CD4-positive, alpha-beta T cell treated with Interleukin-12 subunit alpha and Interleukin-12 subunit beta, for 1 hour (primary cell): ENCODE measurements around the gene PAPPA.

Experiments used
- DNase-seq: peaks from one replicate; pipeline ENCODE4 v3.0.0-alpha.2; 2020

PAPPA gene

DNA sequence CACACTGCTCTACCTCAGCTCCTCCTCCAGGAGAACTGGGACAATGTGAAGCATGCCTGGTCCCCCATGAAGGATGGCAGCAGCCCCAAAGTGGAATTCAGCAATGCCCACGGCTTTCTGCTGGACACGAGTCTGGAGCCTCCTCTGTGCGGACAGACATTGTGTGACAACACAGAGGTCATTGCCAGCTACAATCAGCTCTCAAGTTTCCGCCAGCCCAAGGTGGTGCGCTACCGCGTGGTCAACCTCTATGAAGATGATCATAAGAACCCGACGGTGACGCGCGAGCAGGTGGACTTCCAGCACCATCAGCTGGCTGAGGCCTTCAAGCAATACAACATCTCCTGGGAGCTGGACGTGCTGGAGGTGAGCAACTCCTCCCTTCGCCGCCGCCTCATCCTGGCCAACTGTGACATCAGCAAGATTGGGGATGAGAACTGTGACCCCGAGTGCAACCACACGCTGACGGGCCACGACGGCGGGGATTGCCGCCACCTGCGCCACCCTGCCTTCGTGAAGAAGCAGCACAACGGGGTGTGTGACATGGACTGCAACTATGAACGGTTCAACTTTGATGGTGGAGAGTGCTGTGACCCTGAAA lies 34.1 kb downstream of the PAPPA start:
- DNase-seq, result no peak

DNA sequence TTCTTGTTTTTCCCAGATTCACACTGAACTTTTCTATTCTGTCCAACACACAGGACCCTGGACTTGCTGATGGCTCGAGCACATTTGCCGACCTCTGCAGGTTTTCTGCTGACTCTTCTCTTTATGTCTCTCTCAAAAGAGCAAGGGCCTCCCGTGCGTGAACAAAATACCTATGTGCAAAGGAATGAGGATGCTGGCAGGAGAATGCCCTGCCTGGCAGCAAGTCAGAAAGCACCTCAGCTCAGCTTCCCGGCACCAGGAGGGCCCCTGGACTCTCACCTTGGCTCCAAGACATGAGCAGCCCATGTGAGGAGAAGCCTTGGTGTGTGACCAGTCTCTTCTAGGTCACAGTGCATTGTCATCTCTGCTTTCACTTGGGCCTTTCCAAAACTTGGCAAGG lies 36.1 kb downstream of the PAPPA start:
- DNase-seq, result no peak

DNA sequence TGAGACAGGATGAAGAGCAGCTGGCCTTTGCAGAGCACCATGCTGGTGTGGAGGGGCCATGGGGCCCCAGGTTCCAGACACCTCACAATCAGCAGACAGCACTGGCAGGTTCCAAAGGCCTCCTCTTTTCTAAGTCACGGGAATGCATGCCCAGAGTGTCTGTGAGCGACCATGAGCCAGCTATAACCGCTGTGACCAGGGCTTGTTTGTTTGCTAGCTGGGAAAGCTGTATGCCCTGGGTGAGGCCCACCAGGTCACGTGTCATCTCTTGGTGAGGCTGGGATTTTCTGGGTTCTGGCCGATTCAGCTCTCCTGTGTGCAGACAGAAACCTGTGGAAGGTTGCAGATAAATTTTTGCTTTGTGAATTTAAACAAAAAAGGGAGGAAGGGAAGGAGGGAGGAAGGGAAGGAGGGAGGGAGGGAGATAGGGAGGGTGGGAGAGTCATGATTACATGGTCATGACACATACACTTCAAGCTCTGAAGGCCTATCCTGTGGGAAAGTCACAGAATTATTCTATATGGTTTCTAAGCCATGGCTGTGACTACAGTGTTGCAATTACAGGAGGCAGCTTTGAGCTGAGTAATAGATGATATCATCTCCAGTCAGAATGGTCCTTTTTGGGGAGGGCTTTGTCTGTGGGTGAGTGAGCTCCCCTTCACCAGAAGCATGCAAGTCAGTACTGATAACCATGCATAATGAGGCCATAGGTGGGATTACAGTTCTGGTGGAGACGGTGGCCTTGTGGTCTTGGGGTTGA lies 37.2 kb downstream of the PAPPA start:
- DNase-seq, result no peak

DNA sequence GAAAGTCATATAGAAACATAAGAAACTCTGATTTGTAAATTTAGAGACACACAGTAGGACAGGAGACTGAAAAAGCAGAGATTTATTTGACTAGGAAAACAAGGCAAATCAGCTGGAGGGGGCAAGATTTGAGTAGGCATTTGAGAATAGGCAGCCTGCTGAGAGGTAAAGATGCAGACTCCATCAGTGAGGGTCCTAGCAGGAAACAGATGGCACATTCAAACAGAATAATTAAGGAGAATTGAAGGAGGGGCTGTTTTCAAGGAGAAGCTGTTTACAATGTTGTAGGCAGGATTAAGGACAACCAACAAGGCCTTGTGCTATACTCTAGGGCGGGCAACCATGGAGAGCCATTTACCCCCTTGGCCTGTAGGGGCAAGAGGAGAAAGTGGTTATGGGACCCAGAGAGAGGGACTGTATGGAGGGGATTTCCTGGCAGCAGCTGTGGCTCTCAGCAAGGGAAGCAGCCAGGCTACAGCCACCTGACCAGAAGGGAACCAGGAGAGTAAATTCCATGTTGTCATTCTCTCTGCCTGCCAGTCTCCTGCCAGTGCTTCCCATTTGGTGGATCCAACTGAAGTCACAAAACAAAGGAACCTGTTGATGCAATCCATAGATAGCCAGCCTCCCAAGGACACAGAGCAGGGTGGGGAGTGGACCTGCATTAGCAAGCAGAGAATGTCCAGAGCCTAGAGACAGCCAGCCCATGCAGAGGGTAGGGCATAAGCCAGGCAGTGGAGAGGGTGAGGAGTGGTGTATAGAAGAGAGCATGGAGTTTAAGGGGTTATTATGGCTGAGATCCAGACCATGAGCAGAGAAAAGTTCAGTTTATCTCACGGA lies 38.2 kb downstream of the PAPPA start:
- DNase-seq, result no peak

DNA sequence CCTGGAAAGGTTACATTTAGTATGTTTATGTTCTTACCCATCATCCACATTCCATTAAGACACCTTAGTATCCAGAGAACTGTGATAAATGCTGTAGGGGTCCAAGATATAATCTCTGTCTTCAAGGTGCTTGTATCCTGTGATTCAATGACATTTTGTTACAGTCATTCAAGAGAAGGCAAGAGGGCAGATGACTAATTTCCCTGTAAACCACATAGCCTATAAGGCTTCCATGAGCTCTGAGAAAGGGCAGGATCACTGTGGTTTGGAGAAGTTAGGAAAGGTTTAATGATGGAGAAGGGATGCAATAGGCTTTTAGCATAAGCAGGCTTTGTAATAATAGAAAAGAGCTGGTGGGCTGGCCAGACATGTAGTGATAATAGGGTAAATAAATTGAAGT lies 40.0 kb downstream of the PAPPA start:
- DNase-seq, result no peak

DNA sequence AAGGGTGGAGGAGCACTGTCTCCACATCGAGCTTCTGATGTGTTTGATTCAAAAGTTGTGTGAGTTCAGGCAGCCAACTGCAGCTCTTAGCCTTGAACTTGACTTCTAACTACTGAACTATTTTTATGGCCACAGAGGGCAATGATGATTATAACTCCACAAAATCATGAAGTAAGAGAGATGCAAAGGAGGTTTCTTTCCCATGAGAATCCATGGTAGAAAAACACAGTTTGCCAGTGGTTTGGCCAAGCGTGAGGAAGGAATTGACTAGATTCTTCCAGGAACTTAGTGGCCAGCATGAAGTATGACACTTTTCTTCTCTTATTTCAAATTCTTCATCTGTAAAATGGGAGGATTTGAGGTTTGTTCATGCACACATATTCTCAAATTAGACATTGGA lies 43.2 kb downstream of the PAPPA start:
- no peak for DNase-seq

DNA sequence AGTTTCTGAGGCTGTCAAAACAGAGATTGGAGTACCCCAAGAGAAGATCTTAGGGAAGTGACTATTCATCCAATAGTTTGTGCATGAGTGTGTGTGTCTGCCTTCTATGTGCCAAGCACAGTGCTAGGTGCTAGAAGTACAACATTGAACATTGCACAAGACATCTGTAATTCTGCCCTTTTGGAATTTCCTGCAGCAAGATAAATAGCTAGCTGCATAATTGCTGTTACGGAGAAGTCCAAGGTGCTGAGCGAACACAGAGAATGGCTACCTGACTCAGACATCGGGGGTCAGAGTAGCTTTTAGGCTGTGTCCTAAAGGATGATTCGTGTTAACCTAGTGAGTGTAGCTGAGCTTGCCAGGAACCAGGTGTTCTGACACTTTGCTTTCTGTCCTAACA lies 44.8 kb downstream of the PAPPA start:
- DNase-seq, result no peak

DNA sequence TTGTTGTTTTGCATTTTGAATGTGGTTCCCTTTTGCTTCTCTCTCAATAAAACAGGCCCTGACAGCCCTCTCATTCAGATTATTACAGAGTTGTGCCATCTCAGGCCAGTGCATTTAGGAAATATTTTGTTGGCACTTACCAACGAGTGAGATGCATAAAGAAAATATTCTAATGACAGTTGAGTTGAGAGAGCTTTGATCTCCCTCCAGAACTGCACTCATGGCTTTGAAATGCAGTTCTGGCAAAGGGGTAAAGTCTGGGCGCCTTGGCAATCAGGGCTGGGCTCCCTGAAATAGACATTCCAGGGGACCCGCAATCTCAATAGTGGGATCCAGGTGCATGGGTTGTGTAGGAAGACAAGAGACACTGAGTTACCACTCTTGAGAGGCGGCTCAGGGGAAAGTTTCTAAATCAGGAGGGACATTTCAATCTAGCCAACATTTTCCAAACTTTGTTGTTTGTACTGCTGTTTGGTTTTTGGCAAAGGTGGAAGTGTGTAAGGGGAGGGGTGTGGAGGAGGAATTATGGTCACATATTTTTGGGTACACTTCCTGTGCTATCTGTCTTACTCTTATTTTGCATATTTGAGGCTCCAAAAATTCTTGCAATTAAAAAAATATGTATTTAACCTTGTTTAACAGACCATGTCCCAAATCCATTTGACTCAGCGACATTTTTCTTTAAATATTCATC lies 48.8 kb downstream of the PAPPA start:
- DNase-seq, result no peak

DNA sequence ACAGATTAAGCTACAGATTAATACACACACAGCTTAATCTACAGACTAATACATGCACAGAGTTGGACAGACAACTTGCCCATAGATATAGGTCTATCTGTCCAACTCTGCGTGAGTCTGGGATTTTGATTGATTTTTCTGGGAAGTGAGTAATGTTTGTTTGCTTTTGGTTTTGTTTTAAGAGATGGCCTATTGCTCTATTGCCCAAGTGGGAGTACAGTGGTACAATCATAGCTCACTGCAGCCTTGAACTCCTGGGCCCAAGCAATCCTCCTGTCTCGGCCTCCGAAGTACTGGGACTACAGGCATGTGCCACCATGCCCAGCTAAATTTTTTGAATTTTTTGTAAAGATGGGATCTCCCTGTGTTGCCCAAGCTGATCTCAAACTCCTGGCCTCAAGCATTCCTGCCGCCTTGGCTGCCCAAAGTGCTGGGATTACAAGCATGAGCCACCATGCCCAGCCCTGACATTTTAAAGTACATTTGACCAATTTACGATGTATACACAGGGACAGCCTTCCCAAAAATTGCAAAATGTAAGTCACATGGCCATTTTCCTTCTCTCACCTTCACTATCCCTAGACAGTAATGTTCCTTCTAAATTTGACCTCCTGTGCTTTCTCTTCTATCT lies 50.8 kb downstream of the PAPPA start:
- no peak for DNase-seq

DNA sequence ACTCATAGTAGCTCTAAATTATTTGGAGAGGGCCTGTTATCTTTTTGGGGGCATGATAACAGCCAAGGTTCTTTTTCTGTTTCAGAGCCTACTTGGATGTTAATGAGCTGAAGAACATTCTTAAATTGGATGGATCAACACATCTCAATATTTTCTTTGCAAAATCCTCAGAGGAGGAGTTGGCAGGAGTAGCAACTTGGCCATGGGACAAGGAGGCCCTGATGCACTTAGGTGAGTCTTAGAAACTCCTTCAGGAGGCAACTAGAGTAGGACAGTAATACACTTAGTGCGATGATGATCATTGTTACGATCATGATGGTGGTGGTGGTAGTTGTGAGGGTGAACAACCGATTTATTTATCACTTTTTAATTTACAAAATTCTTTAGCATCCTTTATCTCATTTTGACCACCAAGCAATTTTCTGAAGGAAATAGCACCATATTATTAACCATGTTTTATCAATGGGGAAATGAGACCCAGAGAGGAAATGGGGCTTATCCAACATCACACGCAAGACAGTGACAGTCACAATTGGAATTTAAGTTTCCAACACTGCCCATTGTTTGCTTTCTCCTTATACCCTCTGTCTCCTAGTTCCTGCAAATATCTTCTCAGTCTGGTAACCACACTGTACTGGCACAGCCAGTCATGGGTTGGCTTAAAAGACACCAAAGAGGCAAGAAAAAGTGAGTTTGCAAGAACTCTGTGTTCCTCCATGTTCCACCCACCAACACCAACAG lies 54.0 kb downstream of the PAPPA start:
- DNase-seq, result no peak

DNA sequence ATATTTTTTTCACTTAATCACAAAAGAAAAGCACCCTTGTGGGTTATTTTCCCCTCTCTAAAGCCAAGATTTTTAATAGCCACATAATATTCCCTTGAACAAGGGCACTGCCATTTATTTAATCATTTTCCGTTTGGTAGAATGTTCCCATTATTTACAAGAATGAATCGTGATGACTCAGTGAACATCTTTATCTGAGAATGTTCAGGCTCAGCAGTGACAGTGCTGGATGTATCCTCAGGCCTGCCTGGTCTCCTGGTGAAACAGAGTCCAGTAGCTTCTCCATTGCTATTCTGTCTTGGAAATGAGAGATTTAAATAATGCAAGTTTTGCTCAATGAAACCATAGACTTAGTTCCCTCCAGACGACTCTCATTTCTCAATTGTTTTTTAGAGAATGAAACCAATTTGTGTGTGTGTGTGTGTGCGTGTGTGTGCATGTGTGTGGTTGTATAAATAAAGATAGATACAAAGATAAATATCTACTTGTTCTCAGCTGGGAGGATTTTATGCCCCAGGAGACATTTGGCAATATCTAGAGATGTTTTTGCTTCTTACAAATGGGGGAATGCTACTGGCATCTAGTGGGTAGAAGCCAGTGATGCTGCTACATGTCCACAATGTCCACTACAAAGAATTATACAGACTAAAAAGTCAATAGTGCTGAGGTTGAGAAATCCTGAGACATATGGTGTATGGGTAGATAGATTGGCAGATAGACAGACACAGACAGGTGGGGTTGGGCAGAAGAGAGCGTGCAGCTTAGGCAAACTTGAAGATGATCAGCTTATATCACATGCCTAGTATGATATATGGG lies 55.0 kb downstream of the PAPPA start:
- no peak for DNase-seq

DNA sequence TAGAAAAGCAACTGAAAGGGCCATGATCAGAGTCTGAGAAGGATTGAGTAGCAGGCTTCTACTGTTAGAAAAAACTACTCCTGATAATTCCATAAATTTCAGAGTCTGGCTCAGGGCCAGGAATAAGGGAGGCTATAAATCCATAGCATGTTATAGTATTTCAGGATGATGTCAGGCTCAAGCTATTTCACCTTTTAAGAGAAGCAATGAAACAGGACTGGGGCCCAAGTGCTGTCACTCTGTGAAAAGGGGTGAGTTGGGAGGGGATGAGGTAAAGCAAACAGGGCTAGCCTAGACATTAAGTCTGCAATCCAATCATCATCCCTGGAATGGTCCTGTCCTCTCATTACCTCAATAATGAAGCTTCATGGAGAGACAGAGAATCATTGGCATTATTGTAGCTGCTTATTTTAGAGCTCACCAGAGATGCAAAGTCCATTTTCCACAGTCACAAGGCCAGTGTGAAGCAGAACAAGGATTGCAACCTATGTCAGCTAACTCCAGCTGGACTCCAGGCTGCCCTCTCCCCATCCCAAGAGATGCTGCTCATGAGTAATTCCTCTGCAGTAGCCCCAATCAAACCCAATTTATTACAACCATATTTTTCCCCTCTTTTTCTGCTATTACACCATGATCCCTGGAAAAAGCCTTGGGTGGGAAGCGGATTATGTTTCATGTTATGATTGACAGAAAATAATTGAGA lies 56.0 kb downstream of the PAPPA start:
- DNase-seq, result no peak

DNA sequence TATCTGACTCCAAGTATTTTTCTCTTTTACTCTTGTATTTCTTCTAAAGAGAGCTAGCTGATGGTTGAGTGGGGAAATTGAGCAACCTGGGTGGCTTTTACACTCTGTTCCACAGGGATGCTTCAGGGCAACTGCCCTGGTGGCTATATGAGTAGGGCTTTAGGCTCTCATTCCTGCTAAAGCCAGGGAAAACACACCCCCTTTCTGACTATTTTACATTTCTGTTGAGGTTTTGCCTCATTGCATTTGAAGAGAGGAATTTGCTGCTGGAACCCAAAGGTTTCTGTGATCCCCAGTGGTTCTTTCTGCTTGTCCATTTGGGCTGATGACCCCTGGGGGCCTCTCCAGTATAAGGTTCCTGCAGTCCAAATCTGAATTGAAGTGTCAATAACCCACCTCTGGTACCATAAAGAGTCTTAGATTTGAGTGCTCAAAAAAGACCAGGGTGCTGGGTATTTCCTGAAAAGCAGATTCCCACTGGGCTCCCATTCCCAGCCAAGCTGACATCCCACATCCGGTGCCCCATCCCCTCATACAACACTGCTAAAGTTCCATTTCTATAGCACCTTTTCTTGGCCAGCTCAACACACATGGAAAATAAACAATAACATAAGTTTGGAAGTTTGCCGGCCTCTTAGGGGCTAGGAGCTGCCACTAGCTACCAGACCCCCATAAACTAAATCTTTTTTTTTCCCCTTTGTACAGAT lies 59.5 kb downstream of the PAPPA start:
- DNase-seq, result no peak

DNA sequence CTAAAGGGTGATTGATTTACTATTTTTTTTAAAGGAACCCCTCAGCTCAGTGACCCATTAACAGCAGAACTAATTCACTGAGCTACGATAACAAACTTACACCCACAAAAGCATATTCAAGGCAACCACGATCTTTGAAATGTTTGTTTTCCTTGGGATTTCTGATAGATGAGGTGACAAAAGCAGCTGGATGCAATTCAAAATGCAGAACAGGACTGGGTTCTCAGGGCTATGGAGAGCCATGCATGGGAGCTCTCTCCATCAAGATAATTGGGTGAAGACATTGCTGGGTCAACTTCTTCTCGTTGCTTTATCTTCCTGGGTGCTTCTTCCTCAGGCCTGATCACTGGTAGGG lies 60.1 kb downstream of the PAPPA start:
- DNase-seq, result no peak

DNA sequence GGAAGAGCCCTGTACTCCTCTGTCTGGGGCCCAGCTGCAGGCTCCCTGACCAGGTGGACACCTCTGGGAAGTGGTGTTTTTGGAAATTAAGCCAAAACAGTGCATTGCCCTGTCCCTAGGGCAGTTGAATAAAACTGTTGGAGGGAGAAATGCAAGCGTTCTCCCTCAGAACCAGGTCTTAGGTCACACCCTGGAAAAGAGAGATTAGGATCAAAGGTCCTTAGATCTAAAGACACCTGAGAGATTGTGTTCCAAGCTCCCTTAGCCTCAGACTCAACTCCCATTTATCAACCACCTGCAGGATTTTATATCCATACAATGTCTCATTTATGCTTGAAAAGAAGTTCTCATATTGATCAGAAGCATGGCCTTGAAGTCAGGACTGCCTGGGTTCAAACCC lies 64.8 kb downstream of the PAPPA start:
- DNase-seq, result no peak

DNA sequence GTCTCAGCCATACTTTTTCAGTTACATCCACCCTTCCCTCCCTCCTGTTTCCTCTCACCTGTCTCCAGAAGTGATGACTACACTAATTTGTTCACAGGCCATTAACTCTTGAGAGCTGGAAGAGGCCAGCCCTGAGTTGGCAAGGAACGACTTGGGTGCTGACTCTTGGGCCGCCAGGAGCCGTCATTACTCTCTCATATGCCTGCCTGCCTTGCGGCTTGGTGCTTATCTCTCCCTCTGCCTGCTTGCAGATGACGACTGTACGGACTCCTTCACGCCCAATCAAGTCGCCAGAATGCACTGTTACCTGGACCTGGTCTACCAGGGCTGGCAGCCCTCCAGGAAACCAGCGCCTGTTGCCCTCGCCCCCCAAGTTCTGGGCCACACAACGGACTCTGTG lies 66.1 kb downstream of the PAPPA start:
- DNase-seq, result no peak

DNA sequence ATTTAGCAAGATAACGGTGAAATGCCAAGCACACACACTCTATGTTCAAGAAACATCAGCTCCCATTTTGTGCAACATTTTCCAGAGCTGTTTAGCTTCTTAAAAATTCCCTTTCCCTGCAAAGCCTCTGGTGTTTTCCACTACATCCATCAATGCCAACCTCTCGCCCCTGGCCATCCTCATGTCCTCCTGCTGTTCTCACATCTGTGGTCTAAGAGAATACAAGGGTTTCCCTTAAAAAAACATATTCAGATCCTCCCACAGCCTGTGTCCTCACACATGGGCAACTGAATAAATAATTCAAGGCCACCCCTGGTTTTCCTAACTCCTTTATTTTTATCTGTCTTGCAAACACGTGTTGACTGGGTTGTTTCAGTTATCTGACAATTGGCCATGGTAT lies 70.3 kb downstream of the PAPPA start:
- DNase-seq, result no peak

DNA sequence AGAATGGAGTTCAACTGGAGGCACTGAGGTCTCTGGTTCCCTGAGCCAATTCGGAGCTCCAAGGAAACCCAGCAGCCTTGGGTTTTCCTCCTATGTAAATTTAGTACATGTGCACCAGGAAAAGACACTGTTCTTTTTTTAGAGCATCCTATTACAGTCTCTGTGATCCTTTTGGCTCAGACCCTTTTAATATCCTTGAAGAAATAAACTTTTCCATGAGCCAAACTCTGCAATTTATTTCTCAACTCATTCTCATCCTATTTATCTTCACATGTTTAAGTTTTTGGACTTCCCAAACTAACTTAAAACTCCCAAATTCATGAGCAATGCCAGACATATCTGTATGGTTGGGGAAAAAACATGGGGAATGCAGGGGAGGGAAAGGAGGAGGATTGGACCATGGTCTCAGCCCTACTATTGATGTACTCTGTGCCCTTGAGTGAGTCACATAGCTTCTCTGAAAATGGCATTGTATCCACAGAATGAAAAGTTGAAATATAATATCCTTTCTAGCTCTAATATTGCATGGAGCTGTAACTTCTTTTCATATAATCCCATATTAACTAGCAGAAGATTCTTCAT lies 76.6 kb downstream of the PAPPA start:
- no peak for DNase-seq

DNA sequence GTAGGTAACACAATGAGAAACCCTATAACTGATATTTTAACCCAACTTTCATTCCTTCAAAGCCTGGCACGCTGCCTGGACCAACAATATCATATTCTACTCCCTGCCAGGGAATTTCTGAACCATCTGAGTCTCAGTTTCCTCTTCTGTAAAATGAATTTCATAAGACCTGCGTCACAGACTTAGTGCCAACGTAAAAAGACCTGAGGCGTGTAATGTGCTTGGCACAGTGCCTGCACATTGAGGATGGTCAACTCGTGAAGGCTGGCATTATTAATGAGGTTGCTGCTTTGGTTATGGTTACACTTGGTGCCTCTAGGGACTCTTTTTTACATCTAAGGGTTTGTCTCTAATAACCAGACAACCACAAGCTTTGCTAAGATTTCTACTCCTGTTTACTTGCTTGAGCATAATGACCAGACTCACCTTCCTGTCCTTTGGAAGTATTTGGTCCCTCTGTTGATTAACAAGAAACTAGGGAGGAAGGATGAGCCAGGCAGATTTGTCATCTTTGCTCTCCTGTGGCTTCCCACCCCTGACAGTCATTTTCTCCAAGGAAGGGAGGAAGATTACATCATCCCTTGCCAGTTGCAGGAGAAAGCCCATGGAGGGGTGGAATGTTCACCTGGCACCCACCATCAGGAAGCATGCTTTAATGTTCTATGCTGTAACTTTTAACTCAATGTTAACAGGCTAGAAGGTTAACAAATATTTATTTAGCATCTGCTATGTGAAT lies 79.0 kb downstream of the PAPPA start:
- no peak for DNase-seq
